ENCODE results near the gene C1orf21.

C1orf21 gene

GRCh38 chr1:184672013-184672726, 285.3 kb downstream of the C1orf21 start:
- ATAC-seq, result no peak
- TF ChIP-seq, protein P1, sequence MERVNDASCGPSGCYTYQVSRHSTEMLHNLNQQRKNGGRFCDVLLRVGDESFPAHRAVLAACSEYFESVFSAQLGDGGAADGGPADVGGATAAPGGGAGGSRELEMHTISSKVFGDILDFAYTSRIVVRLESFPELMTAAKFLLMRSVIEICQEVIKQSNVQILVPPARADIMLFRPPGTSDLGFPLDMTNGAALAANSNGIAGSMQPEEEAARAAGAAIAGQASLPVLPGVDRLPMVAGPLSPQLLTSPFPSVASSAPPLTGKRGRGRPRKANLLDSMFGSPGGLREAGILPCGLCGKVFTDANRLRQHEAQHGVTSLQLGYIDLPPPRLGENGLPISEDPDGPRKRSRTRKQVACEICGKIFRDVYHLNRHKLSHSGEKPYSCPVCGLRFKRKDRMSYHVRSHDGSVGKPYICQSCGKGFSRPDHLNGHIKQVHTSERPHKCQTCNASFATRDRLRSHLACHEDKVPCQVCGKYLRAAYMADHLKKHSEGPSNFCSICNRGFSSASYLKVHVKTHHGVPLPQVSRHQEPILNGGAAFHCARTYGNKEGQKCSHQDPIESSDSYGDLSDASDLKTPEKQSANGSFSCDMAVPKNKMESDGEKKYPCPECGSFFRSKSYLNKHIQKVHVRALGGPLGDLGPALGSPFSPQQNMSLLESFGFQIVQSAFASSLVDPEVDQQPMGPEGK (CRISPR knock-in tag; IDR thresholded peaks at IDR 0.05; ENCODE audit: borderline replicate concordance), result no peak
- no peak for TF ChIP-seq ZNF565 (CRISPR knock-in tag; conservative IDR thresholded peaks at IDR 0.05; ENCODE audit: low read depth)
- TF ChIP-seq OSR1 (CRISPR knock-in tag; IDR thresholded peaks at IDR 0.05), result no peak
- TF ChIP-seq, protein P2, sequence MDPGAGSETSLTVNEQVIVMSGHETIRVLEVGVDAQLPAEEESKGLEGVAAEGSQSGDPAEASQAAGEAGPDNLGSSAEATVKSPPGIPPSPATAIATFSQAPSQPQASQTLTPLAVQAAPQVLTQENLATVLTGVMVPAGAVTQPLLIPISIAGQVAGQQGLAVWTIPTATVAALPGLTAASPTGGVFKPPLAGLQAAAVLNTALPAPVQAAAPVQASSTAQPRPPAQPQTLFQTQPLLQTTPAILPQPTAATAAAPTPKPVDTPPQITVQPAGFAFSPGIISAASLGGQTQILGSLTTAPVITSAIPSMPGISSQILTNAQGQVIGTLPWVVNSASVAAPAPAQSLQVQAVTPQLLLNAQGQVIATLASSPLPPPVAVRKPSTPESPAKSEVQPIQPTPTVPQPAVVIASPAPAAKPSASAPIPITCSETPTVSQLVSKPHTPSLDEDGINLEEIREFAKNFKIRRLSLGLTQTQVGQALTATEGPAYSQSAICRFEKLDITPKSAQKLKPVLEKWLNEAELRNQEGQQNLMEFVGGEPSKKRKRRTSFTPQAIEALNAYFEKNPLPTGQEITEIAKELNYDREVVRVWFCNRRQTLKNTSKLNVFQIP (CRISPR knock-in tag; IDR thresholded peaks at IDR 0.05; ENCODE audit: borderline replicate concordance, low read depth), result no peak
- TF ChIP-seq TOX (CRISPR knock-in tag; IDR thresholded peaks at IDR 0.05; ENCODE audit: borderline replicate concordance), result no peak
- TF ChIP-seq, protein P3, sequence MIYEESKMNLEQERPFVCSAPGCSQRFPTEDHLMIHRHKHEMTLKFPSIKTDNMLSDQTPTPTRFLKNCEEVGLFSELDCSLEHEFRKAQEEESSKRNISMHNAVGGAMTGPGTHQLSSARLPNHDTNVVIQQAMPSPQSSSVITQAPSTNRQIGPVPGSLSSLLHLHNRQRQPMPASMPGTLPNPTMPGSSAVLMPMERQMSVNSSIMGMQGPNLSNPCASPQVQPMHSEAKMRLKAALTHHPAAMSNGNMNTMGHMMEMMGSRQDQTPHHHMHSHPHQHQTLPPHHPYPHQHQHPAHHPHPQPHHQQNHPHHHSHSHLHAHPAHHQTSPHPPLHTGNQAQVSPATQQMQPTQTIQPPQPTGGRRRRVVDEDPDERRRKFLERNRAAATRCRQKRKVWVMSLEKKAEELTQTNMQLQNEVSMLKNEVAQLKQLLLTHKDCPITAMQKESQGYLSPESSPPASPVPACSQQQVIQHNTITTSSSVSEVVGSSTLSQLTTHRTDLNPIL (CRISPR knock-in tag; IDR thresholded peaks at IDR 0.05; ENCODE audit: low read depth), result no peak
- no peak for TF ChIP-seq ZNF8 (CRISPR knock-in tag; IDR thresholded peaks at IDR 0.05)
- TF ChIP-seq ZNF70 (CRISPR knock-in tag; IDR thresholded peaks at IDR 0.05), result no peak
- TF ChIP-seq ISL1 (CRISPR knock-in tag; IDR thresholded peaks at IDR 0.05), result no peak
- TF ChIP-seq RARB (CRISPR knock-in tag; IDR thresholded peaks at IDR 0.05), result no peak
- TF ChIP-seq SNAI2 (CRISPR knock-in tag; IDR thresholded peaks at IDR 0.05), result no peak
- TF ChIP-seq ESRRG (CRISPR knock-in tag; IDR thresholded peaks at IDR 0.05), result no peak
- no peak for TF ChIP-seq TCF4 (CRISPR knock-in tag; IDR thresholded peaks at IDR 0.05; ENCODE audit: borderline replicate concordance)
- TF ChIP-seq CSDC2 (CRISPR knock-in tag; IDR thresholded peaks at IDR 0.05), result no peak
- TF ChIP-seq TSHZ2 (CRISPR knock-in tag; IDR thresholded peaks at IDR 0.05), result no peak
- no peak for TF ChIP-seq ZFP30 (CRISPR knock-in tag; IDR thresholded peaks at IDR 0.05)
- TF ChIP-seq BACH2 (CRISPR knock-in tag; IDR thresholded peaks at IDR 0.05; ENCODE audit: borderline replicate concordance), result no peak

- TF ChIP-seq RARB (CRISPR knock-in tag; IDR thresholded peaks at IDR 0.05), result no peak
- TF ChIP-seq TSHZ2 (CRISPR knock-in tag; IDR thresholded peaks at IDR 0.05), result no peak
- TF ChIP-seq, protein P3 (CRISPR knock-in tag; IDR thresholded peaks at IDR 0.05; ENCODE audit: low read depth), result no peak
- TF ChIP-seq ZNF8 (CRISPR knock-in tag; IDR thresholded peaks at IDR 0.05), result no peak
- TF ChIP-seq, protein P2 (CRISPR knock-in tag; IDR thresholded peaks at IDR 0.05; ENCODE audit: borderline replicate concordance, low read depth), result no peak
- no peak for ATAC-seq
These were observed 286.5 kb downstream of the C1orf21 start for GRCh38 chr1:184673305-184673704.
